GM12865 (cell line): ENCODE results near the gene ARVCF.
"Not testable (repeated sequence)": the region's sequence is repeated elsewhere in the genome, so short reads cannot be mapped to it uniquely, and the experiment has no call there.

Source experiments
- DNase-seq: peaks from one replicate; pipeline ENCODE4 v3.0.0; 2010; ENCODE audit warnings: low read depth
- H3K4me3 ChIP-seq: 2 replicates; pipeline ENCODE4 v1.5.1; 2011; ENCODE audit warnings: mild to moderate bottlenecking, low read depth, low read length, control low read depth
- TF ChIP-seq, protein P1 (sequence below): IDR thresholded peaks from 2 replicates; pipeline ENCODE4 v1.5.1; 2011; ENCODE audit warnings: low read length, control low read depth, low read depth, inconsistent platforms; ENCODE audit not compliant: insufficient read depth; ENCODE audit errors: missing control alignments

The ARVCF gene

DNA sequence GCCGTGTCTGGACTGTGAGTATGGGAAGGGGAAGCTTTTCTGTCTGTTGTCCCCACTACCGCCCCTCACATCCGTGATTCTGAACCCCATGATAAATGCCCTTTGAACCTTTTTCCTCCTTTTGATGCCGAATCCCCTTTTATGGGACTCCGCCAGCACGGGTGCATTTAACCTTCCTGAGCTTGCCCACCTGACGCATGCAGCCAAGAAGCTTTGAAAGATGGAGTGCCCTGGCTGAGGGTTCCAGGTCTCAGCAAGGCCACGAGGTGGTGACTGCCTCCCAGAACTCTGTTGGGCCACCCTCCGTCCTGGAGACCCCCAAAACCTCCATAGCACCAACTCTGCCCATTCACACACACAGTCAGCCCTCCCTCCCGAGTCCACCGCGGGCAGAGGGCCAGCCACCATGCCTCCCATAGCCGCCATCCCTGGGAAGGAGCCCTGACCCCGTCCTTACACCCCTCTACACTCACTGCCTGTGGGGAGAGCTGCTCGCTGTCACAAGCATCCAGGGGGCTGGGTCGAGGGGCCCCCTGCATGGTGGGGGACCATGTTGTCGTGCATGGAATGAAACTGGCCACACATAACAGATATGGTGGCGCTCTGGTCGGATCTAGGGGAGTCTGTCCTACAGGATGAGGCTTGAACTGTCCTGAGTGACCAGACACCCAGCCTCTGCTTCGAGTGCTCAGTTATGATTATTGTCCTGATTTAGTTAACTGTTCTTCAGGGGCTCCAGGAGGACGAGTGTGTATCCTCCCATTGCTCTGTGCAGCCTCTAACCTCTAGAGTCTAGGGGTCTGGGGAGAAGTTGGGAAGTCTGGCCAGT is 75.9 kb downstream of the ARVCF start:
- H3K4me3 ChIP-seq: peak overlapping the region; percentile 70
- no peak for DNase-seq
- TF ChIP-seq, protein P1, sequence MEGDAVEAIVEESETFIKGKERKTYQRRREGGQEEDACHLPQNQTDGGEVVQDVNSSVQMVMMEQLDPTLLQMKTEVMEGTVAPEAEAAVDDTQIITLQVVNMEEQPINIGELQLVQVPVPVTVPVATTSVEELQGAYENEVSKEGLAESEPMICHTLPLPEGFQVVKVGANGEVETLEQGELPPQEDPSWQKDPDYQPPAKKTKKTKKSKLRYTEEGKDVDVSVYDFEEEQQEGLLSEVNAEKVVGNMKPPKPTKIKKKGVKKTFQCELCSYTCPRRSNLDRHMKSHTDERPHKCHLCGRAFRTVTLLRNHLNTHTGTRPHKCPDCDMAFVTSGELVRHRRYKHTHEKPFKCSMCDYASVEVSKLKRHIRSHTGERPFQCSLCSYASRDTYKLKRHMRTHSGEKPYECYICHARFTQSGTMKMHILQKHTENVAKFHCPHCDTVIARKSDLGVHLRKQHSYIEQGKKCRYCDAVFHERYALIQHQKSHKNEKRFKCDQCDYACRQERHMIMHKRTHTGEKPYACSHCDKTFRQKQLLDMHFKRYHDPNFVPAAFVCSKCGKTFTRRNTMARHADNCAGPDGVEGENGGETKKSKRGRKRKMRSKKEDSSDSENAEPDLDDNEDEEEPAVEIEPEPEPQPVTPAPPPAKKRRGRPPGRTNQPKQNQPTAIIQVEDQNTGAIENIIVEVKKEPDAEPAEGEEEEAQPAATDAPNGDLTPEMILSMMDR: no peak

DNA sequence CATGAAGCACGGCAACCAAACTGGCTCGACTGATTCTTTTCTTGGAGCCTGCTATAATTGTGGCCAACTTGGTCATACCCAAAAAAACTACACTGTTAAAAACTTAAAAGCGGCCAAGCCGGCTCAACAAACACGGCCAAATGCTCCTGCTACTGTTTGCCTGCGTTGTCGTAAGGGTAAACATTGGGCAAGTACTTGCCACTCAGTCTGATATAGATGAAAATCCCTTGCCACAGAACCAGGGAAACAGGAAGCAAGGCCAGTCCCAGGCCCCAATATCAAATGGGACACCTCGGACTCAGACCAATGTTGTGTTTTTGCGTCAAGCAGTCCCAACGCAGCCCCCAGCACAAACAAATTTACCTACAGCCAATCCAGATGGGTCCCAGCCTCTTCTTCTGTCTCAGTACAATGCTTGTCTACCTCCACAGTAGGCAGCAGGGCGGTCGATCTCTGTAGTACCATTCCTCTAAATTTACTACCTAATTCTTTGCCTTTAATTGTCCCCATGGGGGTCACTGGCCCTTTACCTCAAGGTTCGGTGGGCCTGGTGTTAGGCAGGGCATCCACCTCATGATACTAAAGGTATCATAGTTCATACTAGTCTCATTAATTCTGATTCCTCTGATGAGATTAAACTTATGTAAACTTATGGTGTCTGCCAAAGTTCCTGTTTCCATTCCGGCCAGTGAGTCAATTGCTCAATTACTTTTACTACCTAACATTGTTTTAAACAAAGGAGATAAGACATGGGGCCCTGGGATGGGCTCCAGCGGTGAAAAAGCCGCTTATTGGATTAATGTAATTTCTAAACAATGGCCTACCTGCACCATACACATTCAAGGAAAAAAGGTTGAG is 78.8 kb downstream of the ARVCF start:
- TF ChIP-seq, protein P1: no peak
- DNase-seq: no peak
- H3K4me3 ChIP-seq: no peak overlapping the region

DNA sequence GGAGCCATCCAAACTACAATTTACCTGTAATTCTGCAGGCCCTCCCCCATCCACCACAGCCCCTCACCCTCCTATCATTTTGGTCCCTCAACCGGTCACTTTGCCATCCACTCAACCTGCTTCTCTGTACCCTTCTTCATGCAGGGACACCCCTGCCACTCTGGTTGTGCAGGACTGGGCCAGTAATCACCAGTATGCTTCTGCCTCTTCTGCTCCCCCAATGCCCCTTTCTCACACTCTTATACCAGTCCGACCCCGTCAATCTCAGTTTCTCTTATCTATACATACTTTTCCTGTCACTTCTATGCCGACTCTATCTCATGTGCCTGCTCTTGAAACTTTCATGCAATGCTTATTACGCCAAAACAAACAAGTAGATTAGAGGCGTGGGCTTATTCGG is 80.1 kb downstream of the ARVCF start:
- DNase-seq: no peak
- H3K4me3 ChIP-seq: no peak overlapping the region
- TF ChIP-seq, protein P1: no peak

DNA sequence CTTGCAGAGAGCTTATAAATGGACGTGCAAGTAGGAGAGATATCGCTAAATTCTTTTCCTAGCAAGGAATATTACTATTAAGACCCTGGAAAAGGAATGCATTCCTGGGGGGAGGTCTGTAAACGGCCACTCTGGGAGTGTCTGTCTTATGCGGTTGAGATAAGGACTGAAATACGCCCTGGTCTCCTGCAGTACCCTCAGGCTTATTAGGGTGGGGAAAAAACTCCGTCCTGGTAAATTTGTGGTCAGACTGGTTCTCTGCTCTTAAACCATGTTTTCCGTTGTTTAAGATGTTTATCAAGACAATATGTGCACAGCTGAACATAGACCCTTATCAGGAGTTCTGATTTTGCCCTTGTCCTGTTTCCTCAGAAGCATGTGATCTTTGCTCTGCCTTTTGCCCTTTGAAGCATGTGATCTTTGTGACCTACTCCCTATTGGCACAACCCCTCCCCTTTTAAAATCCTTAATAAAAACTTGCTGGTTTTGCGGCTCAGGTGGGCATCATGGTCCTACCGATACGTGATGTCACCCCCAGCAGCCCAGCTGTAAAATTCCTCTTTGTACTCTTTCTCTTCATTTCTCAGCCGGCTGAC is 81.4 kb downstream of the ARVCF start:
- not testable (repeated sequence) for H3K4me3 ChIP-seq, DNase-seq

DNA sequence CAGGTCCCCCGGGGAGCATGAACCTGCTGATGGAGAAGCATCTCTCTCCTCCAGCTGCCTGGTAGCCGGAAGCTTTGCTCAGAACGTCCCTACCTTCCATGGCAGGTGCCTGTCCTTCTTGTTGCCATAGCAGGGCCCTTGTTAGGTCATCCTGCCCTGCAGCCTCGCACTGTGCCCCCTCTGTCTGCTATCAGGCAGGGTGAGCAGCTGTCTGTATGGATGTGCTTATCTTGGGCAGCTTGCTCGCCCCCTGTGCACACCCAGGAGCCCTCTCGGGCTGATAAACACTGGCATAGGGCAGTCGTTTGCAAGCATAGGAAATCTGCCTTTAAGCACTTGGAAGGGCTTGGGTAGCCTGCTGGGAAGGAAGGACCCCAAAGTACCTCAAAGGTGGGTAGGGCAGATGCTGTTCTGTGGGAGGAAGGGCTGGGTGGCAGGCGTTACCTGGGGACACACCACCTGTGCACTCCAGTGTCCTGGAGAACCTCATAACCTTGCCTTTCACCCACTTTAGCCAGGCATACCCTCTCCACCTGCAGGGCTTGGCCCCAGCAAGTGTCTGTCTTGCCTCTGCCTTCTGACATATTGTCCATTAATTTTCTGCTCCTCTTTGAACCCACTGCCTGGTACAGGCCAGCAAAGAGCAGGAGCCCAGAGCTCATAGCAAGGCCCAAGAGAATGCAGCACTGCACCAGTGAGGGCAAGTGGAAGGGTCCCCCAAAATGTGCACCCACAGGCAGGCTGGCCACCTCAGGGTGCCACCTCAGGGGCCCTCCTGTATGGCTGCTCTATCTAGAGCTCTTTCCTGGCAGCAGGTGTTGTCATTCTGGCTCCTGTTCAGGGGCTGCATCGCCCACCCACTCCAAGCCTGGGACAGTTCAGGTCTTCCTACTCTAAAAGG is 83.0 kb downstream of the ARVCF start:
- TF ChIP-seq, protein P1: no peak
- no peak for DNase-seq
- H3K4me3 ChIP-seq: no peak overlapping the region

DNA sequence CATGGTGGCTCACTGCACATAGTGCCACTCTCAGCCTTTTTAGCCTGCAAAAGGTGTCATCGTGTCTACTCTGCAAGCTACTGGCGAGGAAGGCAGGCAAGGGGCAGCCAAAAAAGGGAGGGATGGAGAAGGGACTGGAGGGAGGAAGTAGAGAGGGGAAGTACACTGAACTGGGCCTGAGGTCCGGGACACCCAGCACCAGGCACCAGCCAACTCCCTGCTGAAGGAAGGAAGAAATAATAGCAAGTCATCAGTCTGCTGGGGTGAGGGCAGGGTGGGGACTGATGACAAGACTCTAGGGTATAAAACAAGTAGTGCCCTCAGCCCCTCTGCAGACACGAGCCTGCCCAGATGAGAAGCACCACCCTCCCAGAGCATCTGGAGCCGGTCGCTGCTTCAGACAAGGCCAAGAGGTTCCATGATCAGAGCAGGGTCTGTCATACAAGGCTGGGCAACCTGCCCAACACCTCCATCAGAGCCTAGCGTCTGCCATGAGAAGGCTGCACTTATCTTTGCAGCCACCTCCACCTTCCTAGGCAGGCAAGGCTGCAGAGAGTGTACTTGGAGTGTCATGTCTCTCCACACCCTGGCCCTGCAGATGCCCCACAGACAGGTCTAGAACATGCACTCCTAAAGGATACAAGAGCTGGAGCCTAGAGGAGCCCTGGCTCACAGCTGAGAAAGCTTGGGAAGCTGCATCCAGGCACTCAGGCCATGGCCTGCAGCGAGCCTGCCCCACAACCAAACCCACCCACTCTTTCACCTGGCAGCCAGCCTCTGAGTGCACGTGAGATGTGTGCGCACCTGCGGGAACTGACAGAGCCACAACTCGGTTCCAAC is 84.0 kb downstream of the ARVCF start:
- DNase-seq: no peak
- H3K4me3 ChIP-seq: no peak overlapping the region
- TF ChIP-seq, protein P1: no peak
